IPS DF 6.9 (cell line): ENCODE measurements around the gene RALGPS1.

Source experiments
- DNase-seq: peaks from one replicate; pipeline ENCODE4 v3.0.0-alpha.2; 2013; ENCODE audit warnings: low read depth, low spot score
- H3K27ac ChIP-seq: one replicate; pipeline ENCODE4 v1.5.1; 2013; ENCODE audit warnings: low read length, control low read depth
- H3K27me3 ChIP-seq: 2 replicates; pipeline ENCODE4 v1.6.1; 2013; ENCODE audit warnings: mild to moderate bottlenecking, low read length; ENCODE audit not compliant: control insufficient read depth, insufficient read depth
- H3K36me3 ChIP-seq: 2 replicates; pipeline ENCODE4 v1.6.1; 2013; ENCODE audit warnings: low read length; ENCODE audit not compliant: control insufficient read depth, insufficient read depth
- H3K4me1 ChIP-seq: 2 replicates; pipeline ENCODE4 v1.6.1; 2013; ENCODE audit warnings: low read length; ENCODE audit not compliant: control insufficient read depth, insufficient read depth
- H3K4me3 ChIP-seq: 2 replicates; pipeline ENCODE4 v1.5.1; 2013; ENCODE audit warnings: mild to moderate bottlenecking, low read length
- H3K9me3 ChIP-seq: 2 replicates; pipeline ENCODE4 v1.6.1; 2013; ENCODE audit warnings: low read length, inconsistent platforms; ENCODE audit not compliant: control insufficient read depth, insufficient read depth
- WGBS: extraction: QIAGEN DNeasy Blood & Tissue Kit; methylation state at CpG from one replicate; pipeline ENCODE4 v1.1.7; 2013; ENCODE audit warnings: mixed read lengths, missing lambda C conversion rate; ENCODE audit not compliant: insufficient read length, insufficient coverage; 5-methylcytosine and 5-hydroxymethylcytosine counted together

RALGPS1 gene

GRCh38 chr9:127199001-127199791 lies 284.6 kb downstream of the RALGPS1 start:
- no CpG with 5 or more reads among the region's 15 CpGs for WGBS
- DNase-seq, result peak; percentile 80
- no peaks in the 10 kb centered on the region for H3K9me3 ChIP-seq
- H3K4me1 ChIP-seq, result no peaks in the 10 kb centered on the region
- no peaks in the 10 kb centered on the region for H3K36me3 ChIP-seq
- H3K4me3 ChIP-seq, result no peak overlapping the region
- H3K27ac ChIP-seq, result no peak overlapping the region
- H3K27me3 ChIP-seq, result no peaks in the 10 kb centered on the region

- Histone ChIP-seq H3K4me1 (no peaks in the 10 kb centered on the region), H3K36me3 (no peaks in the 10 kb centered on the region), H3K4me3 (no peak overlapping the region), H3K27me3 (no peaks in the 10 kb centered on the region), H3K27ac (no peak overlapping the region), H3K9me3 (no peaks in the 10 kb centered on the region)
- DNase-seq, result no peak
- WGBS, result no CpG with 5 or more reads among the region's 10 CpGs
These were observed 285.7 kb downstream of the RALGPS1 start for GRCh38 chr9:127200106-127200862.

GRCh38 chr9:127201071-127201541 lies 286.5 kb downstream of the RALGPS1 start:
- Histone ChIP-seq H3K27ac (no peak overlapping the region), H3K27me3 (no peaks in the 10 kb centered on the region), H3K36me3 (no peaks in the 10 kb centered on the region), H3K9me3 (no peaks in the 10 kb centered on the region), H3K4me1 (no peaks in the 10 kb centered on the region), H3K4me3 (no peak overlapping the region)
- DNase-seq, result no peak
- no CpG with 5 or more reads among the region's 6 CpGs for WGBS

- Histone ChIP-seq H3K36me3 (no peaks in the 10 kb centered on the region), H3K4me1 (no peaks in the 10 kb centered on the region), H3K27me3 (no peaks in the 10 kb centered on the region), H3K27ac (no peak overlapping the region), H3K4me3 (no peak overlapping the region), H3K9me3 (no peaks in the 10 kb centered on the region)
- no peak for DNase-seq
- no CpG with 5 or more reads among the region's 11 CpGs for WGBS
These were observed 287.1 kb downstream of the RALGPS1 start for GRCh38 chr9:127201731-127202130.

GRCh38 chr9:127202461-127203169 lies 288.0 kb downstream of the RALGPS1 start:
- no peak overlapping the region for H3K4me3 ChIP-seq
- H3K27me3 ChIP-seq, result no peaks in the 10 kb centered on the region
- H3K27ac ChIP-seq, result no peak overlapping the region
- WGBS, result no CpG with 5 or more reads among the region's 11 CpGs
- H3K4me1 ChIP-seq, result no peaks in the 10 kb centered on the region
- H3K36me3 ChIP-seq, result no peaks in the 10 kb centered on the region
- no peaks in the 10 kb centered on the region for H3K9me3 ChIP-seq
- DNase-seq, result no peak

- WGBS, result no CpG with 5 or more reads among the region's 5 CpGs
- Histone ChIP-seq H3K9me3 (no peaks in the 10 kb centered on the region), H3K4me3 (no peak overlapping the region), H3K4me1 (no peaks in the 10 kb centered on the region), H3K27me3 (no peaks in the 10 kb centered on the region), H3K27ac (no peak overlapping the region), H3K36me3 (no peaks in the 10 kb centered on the region)
- DNase-seq, result no peak
These were observed 289.2 kb downstream of the RALGPS1 start for GRCh38 chr9:127203681-127204327.

- no peak for DNase-seq
- H3K27me3 ChIP-seq, result no peaks in the 10 kb centered on the region
- no peak overlapping the region for H3K4me3 ChIP-seq
- H3K9me3 ChIP-seq, result no peaks in the 10 kb centered on the region
- no peak overlapping the region for H3K27ac ChIP-seq
- H3K36me3 ChIP-seq, result no peaks in the 10 kb centered on the region
- WGBS, result no CpG with 5 or more reads among the region's 7 CpGs
- H3K4me1 ChIP-seq, result no peaks in the 10 kb centered on the region
These were observed 290.3 kb downstream of the RALGPS1 start for GRCh38 chr9:127204771-127205470.

- Histone ChIP-seq H3K27ac (no peak overlapping the region), H3K36me3 (no peaks in the 10 kb centered on the region), H3K4me3 (no peak overlapping the region), H3K9me3 (no peaks in the 10 kb centered on the region), H3K27me3 (no peaks in the 10 kb centered on the region), H3K4me1 (peaks cover 3% of the 10 kb centered on the region)
- no peak for DNase-seq
- no CpG with 5 or more reads among the region's 4 CpGs for WGBS
These were observed 291.4 kb downstream of the RALGPS1 start for GRCh38 chr9:127205952-127206351.

- WGBS, result no CpG with 5 or more reads among the region's 3 CpGs
- Histone ChIP-seq H3K36me3 (no peaks in the 10 kb centered on the region), H3K9me3 (no peaks in the 10 kb centered on the region), H3K4me3 (no peak overlapping the region), H3K27ac (no peak overlapping the region), H3K27me3 (no peaks in the 10 kb centered on the region), H3K4me1 (peaks cover 5% of the 10 kb centered on the region)
- no peak for DNase-seq
These were observed 292.1 kb downstream of the RALGPS1 start for GRCh38 chr9:127206666-127207065.
